Hepatocyte (in vitro differentiated cells): ENCODE data around the gene FRMD6.

Experiments used
- CTCF ChIP-seq: fragments of 200-600 bp; sonication (generic); IDR thresholded peaks from 2 replicates; pipeline ENCODE4 v1.5.1; 2016; ENCODE audit warnings: antibody characterized with exemption, mild to moderate bottlenecking; ENCODE audit not compliant: poor library complexity
- EZH2 ChIP-seq: fragments of 200-600 bp; sonication (generic); IDR thresholded peaks from 2 replicates; pipeline ENCODE4 v1.6.1; 2016; ENCODE audit warnings: antibody characterized with exemption, mild to moderate bottlenecking, borderline replicate concordance

GRCh38 chr14:51666070-51666469 lies 14.4 kb downstream of the FRMD6 start:
- TF ChIP-seq CTCF: no peak
- TF ChIP-seq EZH2: no peak
